Thyroid gland (tissue), 4 donors: ENCODE measurements around the gene SRBD1. TPM values are rescaled to one million over a fixed set of nuclear protein-coding genes. Genes with fewer than 3 reads are reported as not detected.

Experiments used
- DNase-seq, 2 donors: peaks; one replicate each; pipeline ENCODE4 v3.0.0-alpha.2; 2019
- H3K27ac ChIP-seq, 3 donors: fragments of 200-600 bp; sonication (generic); 1 replicate in 2 of 3; 2 replicates in 1 of 3; pipeline ENCODE4 v1.5.1; 2016 to 2019; ENCODE audit warnings: mild to moderate bottlenecking in 1 of 3, moderate library complexity in 1 of 3
- H3K27me3 ChIP-seq: fragments of 200-600 bp; sonication (generic); one replicate; pipeline ENCODE4 v1.5.1; 2019
- H3K36me3 ChIP-seq, 2 donors: fragments of 200-600 bp; sonication (generic); one replicate each; pipeline ENCODE4 v1.5.1; 2016 to 2019
- H3K4me1 ChIP-seq, 2 donors: fragments of 200-600 bp; sonication (generic); one replicate each; pipeline ENCODE4 v1.5.1; 2017 to 2019
- H3K4me3 ChIP-seq, 3 donors: fragments of 200-600 bp; sonication (generic); replicated peaks in 1 of 3; 1 replicate in 2 of 3; 2 replicates in 1 of 3; pipeline ENCODE4 v1.5.1; 2016; ENCODE audit warnings: mild to moderate bottlenecking in 1 of 3
- H3K9me3 ChIP-seq: fragments of 200-600 bp; sonication (generic); one replicate; pipeline ENCODE4 v1.5.1; 2017
- CTCF ChIP-seq, 6 experiments: fragments of 200-600 bp in 3 of 6; fragments of 450-650 bp in 3 of 6; sonication (generic) in 3 of 6; IDR thresholded peaks; one replicate each; pipeline ENCODE4 v1.5.1; 2016 to 2019; ENCODE audit warnings: antibody characterized with exemption in 6 of 6, mild to moderate bottlenecking in 2 of 6, inconsistent platforms in 1 of 6, moderate library complexity in 1 of 6
- POLR2A ChIP-seq, 2 donors: fragments of 450-650 bp; IDR thresholded peaks; one replicate each; pipeline ENCODE4 v1.6.1; 2017; ENCODE audit warnings: antibody characterized with exemption in 2 of 2, mild to moderate bottlenecking in 2 of 2, moderate library complexity in 1 of 2
- WGBS, 2 donors: methylation state at CpG; one replicate each; pipeline ENCODE4 v1.1.5; 2017; 5-methylcytosine and 5-hydroxymethylcytosine counted together
- intact Hi-C: fragments of 100-400 bp; cut with DNase I; formaldehyde crosslinking; loops from one replicate; pipeline ENCODE4 v1.15.1; 2023
- total RNA-seq, 4 donors: library from RNA; depleted of rRNA; stranded (reverse); fragments of >200 nt; gene quantifications; one replicate each; pipeline ENCODE4 v1.2.3, GENCODE V29; 2016

The SRBD1 gene
- total RNA-seq, 4 donors from 2014 or later = 23.1 to 33.3 (median 27.2) TPM

GRCh38 chr2:45396671-45397070, 214.4 kb downstream of the SRBD1 start:
- Histone ChIP-seq H3K27ac (no peak overlapping the region), H3K27me3 (no peaks in the 10 kb centered on the region), H3K4me1 (no peaks in the 10 kb centered on the region), H3K36me3 (no peaks in the 10 kb centered on the region), H3K9me3 (no peaks in the 10 kb centered on the region), H3K4me3 (no peak overlapping the region)
- intact Hi-C loops = no loop called here
- TF ChIP-seq CTCF (IDR thresholded peaks at IDR 0.05) (no peak), POLR2A (IDR thresholded peaks at IDR 0.05) (no peak)
- no peak for DNase-seq
- 92 to 100% methylated on average over 1 of the region's 1 CpG for WGBS, 2 donors

GRCh38 chr2:45394842-45395241, 216.2 kb downstream of the SRBD1 start:
- TF ChIP-seq POLR2A (IDR thresholded peaks at IDR 0.05) (no peak), CTCF (IDR thresholded peaks at IDR 0.05) (no peak)
- intact Hi-C loops = no loop called here
- 92 to 95% methylated on average over 8 of the region's 8 CpGs for WGBS, 2 donors

GRCh38 chr2:45394216-45394615, 216.9 kb downstream of the SRBD1 start:
- Histone ChIP-seq H3K4me3 (no peak overlapping the region), H3K4me1 (no peaks in the 10 kb centered on the region), H3K9me3 (no peaks in the 10 kb centered on the region), H3K36me3 (no peaks in the 10 kb centered on the region), H3K27ac (no peak overlapping the region), H3K27me3 (no peaks in the 10 kb centered on the region)
- no peak for DNase-seq
- intact Hi-C loops = no loop called here
- TF ChIP-seq POLR2A (IDR thresholded peaks at IDR 0.05) (no peak), CTCF (IDR thresholded peaks at IDR 0.05) (no peak)

More at GRCh38 chr2:45394842-45395241, 216.2 kb downstream of the SRBD1 start:
- no peaks in the 10 kb centered on the region for H3K27me3 ChIP-seq
- H3K4me3 ChIP-seq = no peak overlapping the region
- no peak for DNase-seq
- H3K9me3 ChIP-seq = no peaks in the 10 kb centered on the region
- no peaks in the 10 kb centered on the region for H3K4me1 ChIP-seq
- no peak overlapping the region for H3K27ac ChIP-seq
- H3K36me3 ChIP-seq = no peaks in the 10 kb centered on the region

- Histone ChIP-seq H3K4me3 (no peak overlapping the region), H3K27me3 (no peaks in the 10 kb centered on the region), H3K36me3 (no peaks in the 10 kb centered on the region), H3K4me1 (no peaks in the 10 kb centered on the region), H3K9me3 (no peaks in the 10 kb centered on the region), H3K27ac (no peak overlapping the region)
- no peak for DNase-seq
- TF ChIP-seq POLR2A (IDR thresholded peaks at IDR 0.05) (no peak), CTCF (IDR thresholded peaks at IDR 0.05) (no peak)
- intact Hi-C loops = no loop called here
Observed at GRCh38 chr2:45391866-45392265, 219.2 kb downstream of the SRBD1 start.

GRCh38 chr2:45390861-45391260, 220.2 kb downstream of the SRBD1 start:
- Histone ChIP-seq H3K9me3 (no peaks in the 10 kb centered on the region), H3K36me3 (no peaks in the 10 kb centered on the region), H3K4me1 (no peaks in the 10 kb centered on the region), H3K27ac (no peak overlapping the region), H3K27me3 (no peaks in the 10 kb centered on the region), H3K4me3 (no peak overlapping the region)
- DNase-seq = no peak
- 86 to 90% methylated on average over 3 of the region's 3 CpGs for WGBS, 2 donors
- TF ChIP-seq CTCF (IDR thresholded peaks at IDR 0.05) (no peak), POLR2A (IDR thresholded peaks at IDR 0.05) (no peak)
- intact Hi-C loops = no loop called here
